ENCODE measurements around the gene FLG2. TPM values are rescaled to one million over a fixed set of nuclear protein-coding genes. Genes with fewer than 3 reads are reported as not detected.
"Not testable (repeated sequence)": the region's sequence is repeated elsewhere in the genome, so short reads cannot be mapped to it uniquely, and the experiment has no call there.

FLG2 gene
- total RNA-seq, 4 donors from 2014 or later = not detected

GRCh38 chr1:152325111-152325510 is 34.7 kb downstream of the FLG2 start, which contains the start of gene FLG:
FLG (minus strand) TSS chr1:152325239; CDS start chr1:152315456, 9,783 bp downstream.
- Histone ChIP-seq H3K27ac (no peak within 1 kb of the TSS), H3K4me1 (no peaks in the 10 kb centered on the region), H3K4me3 (no peak within 1 kb of the TSS), H3K27me3 (no peaks in the 10 kb centered on the region), H3K9me3 (no peaks in the 10 kb centered on the region), H3K36me3 (peaks cover 0 to 4% of the 10 kb centered on the region in 2 donors)
- no peak for TF ChIP-seq POLR2A (IDR thresholded peaks at IDR 0.05)
- TF ChIP-seq CTCF (IDR thresholded peaks at IDR 0.05) = no peak
- intact Hi-C loops (cut with DNase I; ENCODE audit: low total_unique reads) = no loop called here
- DNase-seq = no peak

- intact Hi-C loops (cut with DNase I; ENCODE audit: low total_unique reads) = no loop called here
- TF ChIP-seq CTCF (IDR thresholded peaks at IDR 0.05) (no peak), POLR2A (IDR thresholded peaks at IDR 0.05) (no peak)
- Histone ChIP-seq H3K4me1 (no peaks in the 10 kb centered on the region), H3K4me3 (no peak overlapping the region), H3K27me3 (no peaks in the 10 kb centered on the region), H3K9me3 (peaks cover 0 to 2% of the 10 kb centered on the region in 2 donors), H3K36me3 (no peaks in the 10 kb centered on the region), H3K27ac (no peak overlapping the region)
- DNase-seq = no peak
Measured at GRCh38 chr1:152313970-152314369, 45.8 kb downstream of the FLG2 start.

GRCh38 chr1:152313319-152313801 is 46.4 kb downstream of the FLG2 start:
- intact Hi-C loops (cut with DNase I; ENCODE audit: low total_unique reads) = no loop called here
- Histone ChIP-seq H3K9me3 (peaks cover 0 to 2% of the 10 kb centered on the region in 2 donors), H3K4me1 (no peaks in the 10 kb centered on the region), H3K4me3 (no peak overlapping the region), H3K36me3 (no peaks in the 10 kb centered on the region), H3K27me3 (no peaks in the 10 kb centered on the region), H3K27ac (no peak overlapping the region)
- TF ChIP-seq CTCF (IDR thresholded peaks at IDR 0.05) (no peak), POLR2A (IDR thresholded peaks at IDR 0.05) (no peak)
- DNase-seq = peak in 1 of 2 donors; percentile 10

- intact Hi-C loops (cut with DNase I; ENCODE audit: low total_unique reads); H3K4me1 ChIP-seq; H3K4me3 ChIP-seq; H3K27ac ChIP-seq; H3K36me3 ChIP-seq; DNase-seq; H3K27me3 ChIP-seq; H3K9me3 ChIP-seq: not testable (repeated sequence)
Measured at GRCh38 chr1:152312169-152312568, 47.6 kb downstream of the FLG2 start.

- H3K36me3 ChIP-seq = no peaks in the 10 kb centered on the region
- no peak for TF ChIP-seq CTCF (IDR thresholded peaks at IDR 0.05)
- TF ChIP-seq POLR2A (IDR thresholded peaks at IDR 0.05) = no peak
- no peak overlapping the region for H3K27ac ChIP-seq
- H3K4me3 ChIP-seq = no peak overlapping the region
- peak in 1 of 2 donors; percentile 6 for DNase-seq
- intact Hi-C loops (cut with DNase I; ENCODE audit: low total_unique reads) = no loop called here
- H3K27me3 ChIP-seq = no peaks in the 10 kb centered on the region
- peaks cover 0 to 2% of the 10 kb centered on the region in 2 donors for H3K9me3 ChIP-seq
- H3K4me1 ChIP-seq = no peaks in the 10 kb centered on the region
Measured at GRCh38 chr1:152309955-152310354, 49.9 kb downstream of the FLG2 start.

- H3K4me1 ChIP-seq; DNase-seq; H3K9me3 ChIP-seq; intact Hi-C loops (cut with DNase I; ENCODE audit: low total_unique reads); H3K36me3 ChIP-seq; H3K27me3 ChIP-seq; H3K27ac ChIP-seq; H3K4me3 ChIP-seq: not testable (repeated sequence)
Measured at GRCh38 chr1:152309320-152309901, 50.4 kb downstream of the FLG2 start.

- H3K4me3 ChIP-seq; intact Hi-C loops (cut with DNase I; ENCODE audit: low total_unique reads); H3K9me3 ChIP-seq; H3K4me1 ChIP-seq; H3K27ac ChIP-seq; H3K36me3 ChIP-seq; DNase-seq; H3K27me3 ChIP-seq: not testable (repeated sequence)
Measured at GRCh38 chr1:152308758-152309157, 51.0 kb downstream of the FLG2 start.

- H3K27ac ChIP-seq; H3K36me3 ChIP-seq; H3K9me3 ChIP-seq; DNase-seq; H3K4me1 ChIP-seq; H3K27me3 ChIP-seq; H3K4me3 ChIP-seq; intact Hi-C loops (cut with DNase I; ENCODE audit: low total_unique reads): not testable (repeated sequence)
Measured at GRCh38 chr1:152307970-152308369, 51.8 kb downstream of the FLG2 start.

GRCh38 chr1:152306123-152306522 is 53.7 kb downstream of the FLG2 start:
- DNase-seq; H3K9me3 ChIP-seq; intact Hi-C loops (cut with DNase I; ENCODE audit: low total_unique reads): not testable (repeated sequence)

More at GRCh38 chr1:152306123-152306522, 53.7 kb downstream of the FLG2 start:
- H3K4me1 ChIP-seq, H3K4me3 ChIP-seq, H3K36me3 ChIP-seq, H3K27ac ChIP-seq, H3K27me3 ChIP-seq: not testable (repeated sequence)
